ENCODE results near the gene MTSS2. TPM values are rescaled to one million over a fixed set of nuclear protein-coding genes. Genes with fewer than 3 reads are reported as not detected.

The MTSS2 gene
- polyA plus RNA-seq, 1 of the 3 experiments (the other 2 are of a cell fraction), result 54.1 TPM

DNA sequence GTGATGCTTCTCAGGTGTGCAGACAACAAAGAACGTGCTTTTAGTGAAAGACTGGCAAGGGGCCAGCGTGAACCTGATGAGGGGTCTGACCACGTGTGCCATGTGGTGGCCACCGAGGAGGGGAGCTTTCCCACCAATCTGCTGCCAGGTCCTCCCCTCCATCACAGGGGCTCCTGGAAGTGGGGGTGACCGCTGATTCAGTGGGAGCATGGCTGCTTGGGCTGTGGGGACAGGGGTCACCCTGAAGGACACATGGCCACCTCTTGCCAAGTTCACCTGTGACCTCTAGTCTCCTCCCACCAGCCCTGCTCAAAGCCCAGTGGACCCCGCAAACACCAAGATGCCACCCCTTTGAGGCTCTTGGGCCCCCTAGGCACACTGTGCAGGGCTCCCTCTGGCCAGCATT lies 37.9 kb upstream of the MTSS2 start:
- no peak for DNase-seq
- CTCF ChIA-PET, result interaction anchor here (1.0 to 3.4 kb wide), 3 partner anchors 14 to 70 kb away, joined by 3 to 18 read pairs (median 18); no protein-coding TSS in a partner anchor
- Histone ChIP-seq H3K4me3 (ENCODE audit: low read depth in 2 of 2, low read length in 1 of 2) (no peak overlapping the region), H3K9ac (no peak overlapping the region), H3K9me3 (no peaks in the 10 kb centered on the region), H3K27ac (ENCODE audit: low read depth in 2 of 2, low read length in 1 of 2) (peak overlapping the region in 1 of 2 experiments; percentile 16; a peak in 1 of 4 replicates), H4K20me1 (ENCODE audit: insufficient read depth) (no peaks in the 10 kb centered on the region), H2AFZ (ENCODE audit: low read depth) (no peak overlapping the region), H3K4me1 (ENCODE audit: control insufficient read depth in 1 of 2, insufficient read depth in 2 of 2, low read depth in 1 of 2, low read length in 1 of 2) (peaks cover 0 to 34% of the 10 kb centered on the region in 2 experiments; a peak in 1 of 4 replicates), H3K9me2 (no peaks in the 10 kb centered on the region), H3F3A (replicated peaks; ENCODE audit: insufficient read depth) (no peaks in the 10 kb centered on the region), H3K36me3 (replicated peaks in 1 of 2; ENCODE audit: control insufficient read depth in 1 of 2, insufficient read depth in 2 of 2, low read length in 1 of 2) (peaks cover 12 to 17% of the 10 kb centered on the region in 2 experiments), H3K4me2 (no peak overlapping the region), H3K79me2 (ENCODE audit: insufficient read depth) (no peaks in the 10 kb centered on the region), H3K27me3 (ENCODE audit: insufficient read depth) (no peaks in the 10 kb centered on the region)
- 97% methylated on average over 5 of the region's 6 CpGs for WGBS (ENCODE audit: low lambda C conversion rate)
- POLR2A ChIA-PET, result no interaction called here
- TF ChIP-seq YY1 (IDR thresholded peaks at IDR 0.05; ENCODE audit: low read depth) (no peak), MXI1 (IDR thresholded peaks at IDR 0.05; ENCODE audit: low read depth, low read length) (no peak), RFX5 (IDR thresholded peaks at IDR 0.05; ENCODE audit: low read length) (no peak), SMC3 (IDR thresholded peaks at IDR 0.05; ENCODE audit: low read depth, low read length) (no peak), FOXJ3 (CRISPR knock-in tag; IDR thresholded peaks at IDR 0.05) (no peak), RXRA (IDR thresholded peaks at IDR 0.05; ENCODE audit: borderline replicate concordance, low read depth) (no peak)

DNA sequence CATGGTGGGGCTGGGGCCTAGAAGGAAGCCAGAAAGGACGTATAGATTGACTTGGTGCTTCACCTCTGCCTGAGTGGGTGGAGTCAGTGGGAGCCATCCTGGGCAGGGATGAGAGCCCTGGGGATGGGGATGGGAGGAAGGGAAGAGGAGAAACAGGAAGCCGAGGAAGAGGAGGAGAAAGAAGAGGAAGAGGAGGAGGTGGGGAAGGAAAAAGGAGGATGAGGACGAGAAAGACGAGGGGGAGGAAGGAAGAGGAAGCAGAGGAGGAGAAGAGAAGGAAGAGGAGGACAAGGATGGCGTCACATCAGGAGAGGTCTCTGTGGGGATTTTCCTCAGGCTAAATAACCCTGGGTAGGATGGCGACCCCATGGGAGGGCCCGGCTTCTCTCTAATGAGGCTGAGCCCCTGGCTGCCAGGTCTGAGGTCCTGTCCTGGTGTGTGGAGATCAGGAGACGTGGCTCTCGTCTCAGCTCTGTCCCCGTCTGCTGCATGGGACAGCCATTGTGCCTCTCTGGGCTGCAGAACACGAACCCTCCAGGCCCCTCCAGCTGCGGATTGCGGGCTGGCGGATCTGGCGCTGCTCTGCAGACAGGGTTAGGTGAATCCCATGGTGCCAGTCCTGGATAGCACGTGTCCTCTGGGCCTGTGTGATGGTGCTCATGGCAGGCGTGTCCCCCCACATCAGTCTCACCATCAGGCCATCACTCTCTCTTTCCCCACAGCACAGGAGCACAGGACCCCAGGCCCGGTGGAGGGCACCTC lies 35.5 kb upstream of the MTSS2 start:
- H2AFZ ChIP-seq (ENCODE audit: low read depth), result no peak overlapping the region
- ChIA-PET POLR2A (no interaction called here), CTCF (interaction anchor here (1.1 to 1.4 kb wide), 2 partner anchors 16 to 49 kb away, joined by 5 to 6 read pairs; no protein-coding TSS in a partner anchor)
- DNase-seq, result no peak
- TF ChIP-seq, protein P1, sequence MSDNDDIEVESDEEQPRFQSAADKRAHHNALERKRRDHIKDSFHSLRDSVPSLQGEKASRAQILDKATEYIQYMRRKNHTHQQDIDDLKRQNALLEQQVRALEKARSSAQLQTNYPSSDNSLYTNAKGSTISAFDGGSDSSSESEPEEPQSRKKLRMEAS (IDR thresholded peaks at IDR 0.05; ENCODE audit: low read depth), result no peak
- no peak for TF ChIP-seq YY1 (IDR thresholded peaks at IDR 0.05; ENCODE audit: low read depth)
- peaks cover 5 to 37% of the 10 kb centered on the region in 2 experiments; a peak in 3 of 4 replicates for H3K4me1 ChIP-seq (ENCODE audit: control insufficient read depth in 1 of 2, insufficient read depth in 2 of 2, low read depth in 1 of 2, low read length in 1 of 2)
- H3K36me3 ChIP-seq (replicated peaks in 1 of 2; ENCODE audit: control insufficient read depth in 1 of 2, insufficient read depth in 2 of 2, low read length in 1 of 2), result peaks cover 12 to 14% of the 10 kb centered on the region in 2 experiments
- H4K20me1 ChIP-seq (ENCODE audit: insufficient read depth), result no peaks in the 10 kb centered on the region
- 87% methylated on average over 17 of the region's 18 CpGs for WGBS (ENCODE audit: low lambda C conversion rate)
- no peaks in the 10 kb centered on the region for H3F3A ChIP-seq (replicated peaks; ENCODE audit: insufficient read depth)
- no peaks in the 10 kb centered on the region for H3K9me3 ChIP-seq
- H3K4me3 ChIP-seq (ENCODE audit: low read depth in 2 of 2, low read length in 1 of 2), result no peak overlapping the region
- no peak overlapping the region for H3K27ac ChIP-seq (ENCODE audit: low read depth in 2 of 2, low read length in 1 of 2)
- H3K27me3 ChIP-seq (ENCODE audit: insufficient read depth), result no peaks in the 10 kb centered on the region
- no peaks in the 10 kb centered on the region for H3K9me2 ChIP-seq
- H3K4me2 ChIP-seq, result no peak overlapping the region
- no peaks in the 10 kb centered on the region for H3K79me2 ChIP-seq (ENCODE audit: insufficient read depth)
- no peak overlapping the region for H3K9ac ChIP-seq

DNA sequence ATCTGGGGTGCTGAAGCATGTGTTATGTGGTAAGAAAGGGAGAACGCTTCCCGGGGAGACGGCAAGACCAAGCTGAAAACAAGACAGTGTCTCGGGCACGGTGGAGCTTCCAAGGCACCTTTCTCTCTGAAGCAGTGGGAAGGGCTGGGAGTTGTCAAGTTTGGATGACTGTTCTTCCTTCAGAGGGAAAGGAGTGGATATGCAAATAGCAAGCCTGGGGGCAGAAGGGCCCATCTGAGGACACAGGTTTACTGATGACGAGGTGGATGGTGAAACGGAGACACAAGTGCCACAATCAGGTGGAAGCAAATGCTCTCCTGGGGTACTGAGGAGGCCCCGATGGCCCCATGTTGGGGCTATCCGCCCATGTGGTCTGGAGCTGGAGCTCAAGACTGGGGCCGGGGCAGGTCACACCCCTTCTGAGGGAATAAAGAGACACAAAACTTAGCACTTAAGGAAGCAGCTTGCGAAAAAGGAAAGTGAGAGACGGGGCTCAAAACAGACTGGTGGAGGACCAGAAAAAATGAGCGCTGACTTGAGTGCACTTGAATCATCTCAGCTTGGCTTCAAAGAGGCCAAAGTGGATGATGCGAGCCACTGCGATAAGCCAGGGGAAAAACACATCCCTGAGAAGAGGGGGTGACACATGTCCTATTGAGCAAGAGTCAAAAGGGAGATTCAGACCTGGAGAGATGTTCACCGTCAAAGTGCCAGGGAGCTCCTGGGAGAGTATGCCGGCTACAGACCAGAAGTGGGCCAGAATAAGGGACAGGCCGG lies 34.8 kb upstream of the MTSS2 start:
- H3K9me2 ChIP-seq, result no peaks in the 10 kb centered on the region
- no peak for DNase-seq
- CTCF ChIA-PET, result interaction anchor here (1.1 to 1.4 kb wide), 3 partner anchors 11 to 50 kb away, joined by 3 to 6 read pairs (median 5); no protein-coding TSS in a partner anchor
- no peaks in the 10 kb centered on the region for H3K9me3 ChIP-seq
- POLR2A ChIA-PET, result no interaction called here
- no peak overlapping the region for H3K4me3 ChIP-seq (ENCODE audit: low read depth in 2 of 2, low read length in 1 of 2)
- H4K20me1 ChIP-seq (ENCODE audit: insufficient read depth), result no peaks in the 10 kb centered on the region
- peaks cover 11 to 12% of the 10 kb centered on the region in 2 experiments for H3K36me3 ChIP-seq (replicated peaks in 1 of 2; ENCODE audit: control insufficient read depth in 1 of 2, insufficient read depth in 2 of 2, low read length in 1 of 2)
- H3F3A ChIP-seq (replicated peaks; ENCODE audit: insufficient read depth), result peaks cover 6% of the 10 kb centered on the region
- H2AFZ ChIP-seq (ENCODE audit: low read depth), result no peak overlapping the region
- no peaks in the 10 kb centered on the region for H3K79me2 ChIP-seq (ENCODE audit: insufficient read depth)
- no peak overlapping the region for H3K27ac ChIP-seq (ENCODE audit: low read depth in 2 of 2, low read length in 1 of 2)
- 95% methylated on average over 18 of the region's 18 CpGs for WGBS (ENCODE audit: low lambda C conversion rate)
- no peak overlapping the region for H3K9ac ChIP-seq
- no peak overlapping the region for H3K4me2 ChIP-seq
- H3K4me1 ChIP-seq (ENCODE audit: control insufficient read depth in 1 of 2, insufficient read depth in 2 of 2, low read depth in 1 of 2, low read length in 1 of 2), result peaks cover 12 to 37% of the 10 kb centered on the region in 2 experiments
- H3K27me3 ChIP-seq (ENCODE audit: insufficient read depth), result no peaks in the 10 kb centered on the region
- TF ChIP-seq TEAD4 (IDR thresholded peaks at IDR 0.05; ENCODE audit: borderline replicate concordance, insufficient read depth) (no peak), SIN3A (IDR thresholded peaks at IDR 0.05; ENCODE audit: borderline replicate concordance, low read depth, low read length) (no peak), USF1 (IDR thresholded peaks at IDR 0.05; ENCODE audit: borderline replicate concordance, low read depth) (no peak), GATA2 (CRISPR knock-in tag; IDR thresholded peaks at IDR 0.05) (no peak), TCF12 (IDR thresholded peaks at IDR 0.05) (no peak), CTCF (IDR thresholded peaks at IDR 0.05) (no peak), FOXM1 (IDR thresholded peaks at IDR 0.05; ENCODE audit: low read depth) (no peak), FOSL2 (IDR thresholded peaks at IDR 0.05; ENCODE audit: borderline replicate concordance, low read depth) (no peak), RFX5 (IDR thresholded peaks at IDR 0.05; ENCODE audit: low read length) (no peak), EP300 (IDR thresholded peaks at IDR 0.05; ENCODE audit: borderline replicate concordance in 1 of 2, low read depth in 1 of 2, low read length in 1 of 2) (no peak), RCOR1 (IDR thresholded peaks at IDR 0.05; ENCODE audit: low read length) (no peak)
